ENCODE data around the gene CDH4. TPM values are rescaled to one million over a fixed set of nuclear protein-coding genes. Genes with fewer than 3 reads are reported as not detected.

CDH4 gene
- total and polyA plus RNA-seq, 2 of the 8 experiments (the other 6 are each of a cell fraction or from before 2014, with no cell fraction given) = 4.3 to 7.9 TPM

GRCh38 chr20:61555566-61555965 lies 303.5 kb downstream of the CDH4 start:
- FAIRE-seq (no peak), DNase-seq (ENCODE audit: low read depth in 1 of 2, low spot score in 2 of 2) (no peak)
- H3K79me2 ChIP-seq (ENCODE audit: control insufficient read depth in 1 of 2, insufficient read depth in 2 of 2, low read length in 2 of 2) = no peaks in the 10 kb centered on the region
- peaks cover 8 to 13% of the 10 kb centered on the region in 2 experiments for H3K9me3 ChIP-seq (ENCODE audit: insufficient read depth in 2 of 2, low read depth in 1 of 2, low read length in 1 of 2)
- no peak overlapping the region for H4K5ac ChIP-seq (ENCODE audit: insufficient read length, low read depth, low read length)
- H3K27me3 ChIP-seq (replicated peaks in 1 of 4; ENCODE audit: control insufficient read depth in 3 of 4, extremely low read depth in 1 of 4, insufficient read depth in 3 of 4, low read length in 3 of 4) = peaks cover 0 to 2% (median 0%) of the 10 kb centered on the region in 4 experiments; a peak in 3 of 7 replicates
- no peak overlapping the region for H3K23ac ChIP-seq (ENCODE audit: insufficient read length)
- H3K36me3 ChIP-seq (ENCODE audit: control insufficient read depth in 2 of 4, insufficient read depth in 4 of 4, low read length in 3 of 4) = no peaks in the 10 kb centered on the region
- WGBS, 2 experiments (ENCODE audit: extremely low coverage in 1 of 2, insufficient coverage in 1 of 2, insufficient read length in 1 of 2, insufficient replicate concordance in 2 of 2, low coverage in 1 of 2, low lambda C conversion rate in 2 of 2, missing lambda C conversion rate in 1 of 2) = 91% methylated on average over 6 of the region's 6 CpGs; no CpG with 5 or more reads in 1 of the 2 experiments
- CTCF ChIA-PET (ENCODE audit: partially characterized antibody) = no interaction called here
- no peak overlapping the region for H4K91ac ChIP-seq (replicated peaks; ENCODE audit: insufficient read length, low read length)
- H2BK15ac ChIP-seq (ENCODE audit: low read length) = no peak overlapping the region
- no peak overlapping the region for H2BK12ac ChIP-seq (ENCODE audit: low read depth, low read length)
- H3K27ac ChIP-seq (ENCODE audit: low read depth, low read length) = no peak overlapping the region
- H2AK5ac ChIP-seq (ENCODE audit: low read depth, low read length) = no peak overlapping the region
- H3K4ac ChIP-seq (replicated peaks; ENCODE audit: insufficient read length, low read depth, low read length) = no peak overlapping the region
- H2AFZ ChIP-seq (ENCODE audit: low read length) = no peak overlapping the region
- no peak overlapping the region for H3K56ac ChIP-seq (replicated peaks; ENCODE audit: insufficient read length, low read depth, low read length)
- H3K4me2 ChIP-seq (ENCODE audit: insufficient read depth in 1 of 2, low read depth in 2 of 2, low read length in 2 of 2) = no peak overlapping the region
- H3K23me2 ChIP-seq (ENCODE audit: low read depth, low read length) = no peaks in the 10 kb centered on the region
- H2BK5ac ChIP-seq (ENCODE audit: low read depth, low read length) = no peak overlapping the region
- H3K9ac ChIP-seq (replicated peaks in 1 of 4; ENCODE audit: extremely low read depth in 1 of 4, low read depth in 3 of 4, low read length in 3 of 4) = no peak overlapping the region
- no peak overlapping the region for H3K4me3 ChIP-seq (ENCODE audit: extremely low read depth in 1 of 4, insufficient read depth in 2 of 4, low read depth in 3 of 4, low read length in 4 of 4)
- H2BK120ac ChIP-seq (replicated peaks; ENCODE audit: low read depth, low read length) = no peak overlapping the region
- POLR2A ChIA-PET (ENCODE audit: partially characterized antibody) = no interaction called here
- H3K14ac ChIP-seq (ENCODE audit: insufficient read length) = no peak overlapping the region
- peaks cover 0 to 3% of the 10 kb centered on the region in 2 experiments for H4K20me1 ChIP-seq (replicated peaks in 1 of 2; ENCODE audit: control insufficient read depth in 1 of 2, insufficient read depth in 2 of 2, low read length in 2 of 2)
- H2BK20ac ChIP-seq (ENCODE audit: low read length) = no peak overlapping the region
- H3K4me1 ChIP-seq (replicated peaks in 1 of 4; ENCODE audit: control insufficient read depth in 3 of 4, insufficient read depth in 4 of 4, low read length in 3 of 4) = peaks cover 0 to 3% (median under 1%) of the 10 kb centered on the region in 4 experiments; a peak in 2 of 7 replicates
- H3K79me1 ChIP-seq (ENCODE audit: low read depth, low read length) = no peaks in the 10 kb centered on the region
- no peak overlapping the region for H3K18ac ChIP-seq (ENCODE audit: extremely low read depth, low read length)
- no peak overlapping the region for H4K8ac ChIP-seq (ENCODE audit: extremely low read depth, insufficient read depth, low read length)
- TF ChIP-seq SRF (IDR thresholded peaks at IDR 0.05; ENCODE audit: low read depth, low read length) (no peak), CEBPB (IDR thresholded peaks at IDR 0.05; ENCODE audit: low read depth, low read length) (no peak), HDAC2 (IDR thresholded peaks at IDR 0.05; ENCODE audit: borderline replicate concordance in 1 of 2, low read depth in 2 of 2, low read length in 2 of 2) (no peak), SP2 (IDR thresholded peaks at IDR 0.05; ENCODE audit: low read length) (no peak), RNF2 (IDR thresholded peaks at IDR 0.05; ENCODE audit: borderline replicate concordance, low read depth, low read length, missing control alignments, poor library complexity, severe bottlenecking) (no peak), TAF1 (IDR thresholded peaks at IDR 0.05; ENCODE audit: low read depth, low read length) (no peak), CHD2 (IDR thresholded peaks at IDR 0.05; ENCODE audit: low read length) (no peak), GTF2F1 (IDR thresholded peaks at IDR 0.05; ENCODE audit: borderline replicate concordance, low read depth, low read length) (no peak), PHF8 (conservative IDR thresholded peaks at IDR 0.05; ENCODE audit: low read depth, low read length) (no peak)
- TF ChIP-seq, protein P1, sequence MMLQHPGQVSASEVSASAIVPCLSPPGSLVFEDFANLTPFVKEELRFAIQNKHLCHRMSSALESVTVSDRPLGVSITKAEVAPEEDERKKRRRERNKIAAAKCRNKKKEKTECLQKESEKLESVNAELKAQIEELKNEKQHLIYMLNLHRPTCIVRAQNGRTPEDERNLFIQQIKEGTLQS (IDR thresholded peaks at IDR 0.05; ENCODE audit: insufficient read depth, low read depth, low read length) = no peak
- TF ChIP-seq, protein P2, sequence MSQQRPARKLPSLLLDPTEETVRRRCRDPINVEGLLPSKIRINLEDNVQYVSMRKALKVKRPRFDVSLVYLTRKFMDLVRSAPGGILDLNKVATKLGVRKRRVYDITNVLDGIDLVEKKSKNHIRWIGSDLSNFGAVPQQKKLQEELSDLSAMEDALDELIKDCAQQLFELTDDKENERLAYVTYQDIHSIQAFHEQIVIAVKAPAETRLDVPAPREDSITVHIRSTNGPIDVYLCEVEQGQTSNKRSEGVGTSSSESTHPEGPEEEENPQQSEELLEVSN (IDR thresholded peaks at IDR 0.05) = no peak
- TF ChIP-seq, protein P3, sequence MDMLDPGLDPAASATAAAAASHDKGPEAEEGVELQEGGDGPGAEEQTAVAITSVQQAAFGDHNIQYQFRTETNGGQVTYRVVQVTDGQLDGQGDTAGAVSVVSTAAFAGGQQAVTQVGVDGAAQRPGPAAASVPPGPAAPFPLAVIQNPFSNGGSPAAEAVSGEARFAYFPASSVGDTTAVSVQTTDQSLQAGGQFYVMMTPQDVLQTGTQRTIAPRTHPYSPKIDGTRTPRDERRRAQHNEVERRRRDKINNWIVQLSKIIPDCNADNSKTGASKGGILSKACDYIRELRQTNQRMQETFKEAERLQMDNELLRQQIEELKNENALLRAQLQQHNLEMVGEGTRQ (IDR thresholded peaks at IDR 0.05; ENCODE audit: low read length) = no peak

Data from H1 (cell line).